WTC11 (cell line): ENCODE measurements around the gene CCDC158.

Source experiments
- ARID4B ChIP-seq: sonication (generic); formaldehyde crosslinking; IDR thresholded peaks from 2 replicates; pipeline ENCODE4 v1.8.0; 2023; ENCODE audit warnings: missing genetic modification reagents, mild to moderate bottlenecking, borderline replicate concordance
- ATF2 ChIP-seq: sonication (generic); formaldehyde crosslinking; IDR thresholded peaks from 2 replicates; pipeline ENCODE4 v1.8.1; 2022; ENCODE audit warnings: low read depth, missing genetic modification reagents, borderline replicate concordance
- ATF3 ChIP-seq: sonication (generic); formaldehyde crosslinking; conservative IDR thresholded peaks from 2 replicates; pipeline ENCODE4 v1.8.1; 2022; ENCODE audit warnings: mild to moderate bottlenecking, missing genetic modification reagents
- CREB1 ChIP-seq: sonication (generic); formaldehyde crosslinking; IDR thresholded peaks from 2 replicates; pipeline ENCODE4 v1.8.0; 2023; ENCODE audit warnings: mild to moderate bottlenecking, missing genetic modification reagents
- CTCF ChIP-seq: fragments of 200-600 bp; IDR thresholded peaks from 2 replicates; pipeline ENCODE4 v1.8.0; 2022; ENCODE audit warnings: antibody characterized with exemption
- RELA ChIP-seq: sonication (generic); formaldehyde crosslinking; IDR thresholded peaks from 2 replicates; pipeline ENCODE4 v1.8.1; 2022; ENCODE audit warnings: missing genetic modification reagents, mild to moderate bottlenecking, borderline replicate concordance
- TP53 ChIP-seq: sonication (generic); formaldehyde crosslinking; IDR thresholded peaks from 2 replicates; pipeline ENCODE4 v1.8.1; 2023; ENCODE audit warnings: mild to moderate bottlenecking, missing genetic modification reagents

- TF ChIP-seq CTCF (no peak), ATF3 (CRISPR knock-in tag) (no peak), RELA (no peak), CREB1 (CRISPR knock-in tag) (no peak), TP53 (CRISPR knock-in tag) (no peak), ARID4B (CRISPR knock-in tag) (no peak), ATF2 (CRISPR knock-in tag) (no peak)
Measured at GRCh38 chr4:76311896-76312331, 109.0 kb downstream of the CCDC158 start.
